Transverse colon (tissue), 4 donors: Measurements from ENCODE around the gene ACACA.

ENCODE experiments used
- CTCF ChIP-seq, 5 experiments: fragments of 200-600 bp in 3 of 5; fragments of 450-650 bp in 2 of 5; sonication (generic) in 3 of 5; IDR thresholded peaks; 1 replicate in 2 of 5; 2 replicates in 3 of 5; pipeline ENCODE4 v1.5.1; 2016 to 2017; ENCODE audit warnings: antibody characterized with exemption in 5 of 5, inconsistent platforms in 3 of 5, mild to moderate bottlenecking in 2 of 5, moderate library complexity in 1 of 5
- POLR2AphosphoS5 ChIP-seq, 3 donors: sonication (generic); formaldehyde crosslinking; IDR thresholded peaks; one replicate each; pipeline ENCODE4 v1.6.1; 2016; ENCODE audit warnings: antibody characterized with exemption in 3 of 3

GRCh38 chr17:37118366-37119137 lies 288.1 kb downstream of the ACACA start:
- no peak for TF ChIP-seq CTCF (IDR thresholded peaks at IDR 0.05)
- no peak for TF ChIP-seq POLR2AphosphoS5 (IDR thresholded peaks at IDR 0.05)
